ENCODE data around the gene ERC1.

Gene ERC1

DNA sequence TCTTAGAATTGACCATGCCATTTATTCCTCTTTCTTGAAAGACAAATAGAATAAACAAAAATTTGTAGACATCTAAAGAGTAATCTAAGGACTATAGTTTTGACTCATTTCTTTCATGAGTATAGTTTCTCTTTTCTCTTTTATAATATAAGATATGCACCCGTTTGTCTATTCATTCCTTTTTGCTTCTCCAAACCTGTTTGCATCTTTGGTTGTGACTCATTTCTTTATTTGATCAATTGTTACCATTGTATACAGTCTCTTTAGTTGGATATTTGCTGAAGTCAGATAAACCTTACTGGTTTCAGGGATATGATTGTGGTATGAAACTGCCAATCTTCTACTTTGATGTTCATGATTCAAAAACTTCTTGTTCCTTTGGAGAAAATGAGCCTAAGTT lies 334.6 kb downstream of the ERC1 start:
- ChIA-PET POLR2A (interaction anchor here (0.6 kb wide), 1 partner anchor 48 kb away, joined by 3 read pairs; no protein-coding TSS in a partner anchor), CTCF (no interaction called here)
- peaks cover 0 to 6% (median 0%) of the 10 kb centered on the region in 4 experiments for H3K36me3 ChIP-seq (ENCODE audit: control insufficient read depth in 4 of 4, insufficient read depth in 4 of 4, low read length in 3 of 4)
- DNase-seq: no peak
- H3K9me3 ChIP-seq (ENCODE audit: control extremely low read depth in 1 of 5, control insufficient read depth in 4 of 5, insufficient read depth in 2 of 5, low read depth in 1 of 5, low read length in 4 of 5): no peaks in the 10 kb centered on the region
- no peak overlapping the region for H3K27ac ChIP-seq (ENCODE audit: insufficient read depth in 1 of 2, low read depth in 1 of 2, low read length in 2 of 2, poor library complexity in 1 of 2, severe bottlenecking in 2 of 2)
- H3K4me3 ChIP-seq (ENCODE audit: control insufficient read depth in 1 of 7, extremely low read depth in 1 of 7, insufficient read depth in 4 of 7, low read depth in 2 of 7, low read length in 6 of 7): no peak overlapping the region
- H3K4me1 ChIP-seq (ENCODE audit: control extremely low read depth in 1 of 4, control insufficient read depth in 4 of 4, insufficient read depth in 4 of 4, low read length in 3 of 4): peaks cover 0 to 16% (median 10%) of the 10 kb centered on the region in 4 experiments
- H3K27me3 ChIP-seq (replicated peaks in 2 of 5; ENCODE audit: control insufficient read depth in 4 of 5, insufficient read depth in 5 of 5, low read length in 4 of 5): no peaks in the 10 kb centered on the region
- WGBS (ENCODE audit: insufficient coverage): no CpG with 5 or more reads among the region's 1 CpG

DNA sequence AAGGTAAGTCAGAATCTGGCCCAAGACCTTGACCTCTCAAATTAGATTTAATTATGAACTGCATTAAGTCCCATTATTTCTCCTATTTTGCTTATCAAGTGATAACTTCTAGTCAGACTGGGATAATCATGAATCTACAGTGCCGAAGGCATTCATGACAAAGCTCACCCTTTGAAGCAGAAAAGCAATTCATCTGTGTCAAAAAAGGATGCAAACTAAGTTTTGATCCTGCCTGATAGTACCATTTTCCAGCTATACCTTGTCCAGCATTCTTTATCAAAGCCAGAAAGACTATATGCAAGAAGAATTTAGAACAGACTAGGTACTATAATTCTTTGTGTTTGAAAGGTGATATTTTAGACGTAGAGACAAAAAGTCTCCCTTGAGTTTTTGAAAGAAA lies 335.2 kb downstream of the ERC1 start:
- no peak overlapping the region for H3K27ac ChIP-seq (ENCODE audit: insufficient read depth in 1 of 2, low read depth in 1 of 2, low read length in 2 of 2, poor library complexity in 1 of 2, severe bottlenecking in 2 of 2)
- H3K36me3 ChIP-seq (ENCODE audit: control insufficient read depth in 4 of 4, insufficient read depth in 4 of 4, low read length in 3 of 4): peaks cover 0 to 6% (median under 1%) of the 10 kb centered on the region in 4 experiments
- ChIA-PET POLR2A (interaction anchor here (0.6 kb wide), 1 partner anchor 47 kb away, joined by 3 read pairs; no protein-coding TSS in a partner anchor), CTCF (no interaction called here)
- peaks cover 0 to 16% (median 10%) of the 10 kb centered on the region in 4 experiments for H3K4me1 ChIP-seq (ENCODE audit: control extremely low read depth in 1 of 4, control insufficient read depth in 4 of 4, insufficient read depth in 4 of 4, low read length in 3 of 4)
- no peak overlapping the region for H3K4me3 ChIP-seq (ENCODE audit: control insufficient read depth in 1 of 7, extremely low read depth in 1 of 7, insufficient read depth in 4 of 7, low read depth in 2 of 7, low read length in 6 of 7)
- no peak for DNase-seq
- H3K27me3 ChIP-seq (replicated peaks in 2 of 5; ENCODE audit: control insufficient read depth in 4 of 5, insufficient read depth in 5 of 5, low read length in 4 of 5): no peaks in the 10 kb centered on the region
- no CpG with 5 or more reads among the region's 2 CpGs for WGBS (ENCODE audit: insufficient coverage)
- no peaks in the 10 kb centered on the region for H3K9me3 ChIP-seq (ENCODE audit: control extremely low read depth in 1 of 5, control insufficient read depth in 4 of 5, insufficient read depth in 2 of 5, low read depth in 1 of 5, low read length in 4 of 5)

DNA sequence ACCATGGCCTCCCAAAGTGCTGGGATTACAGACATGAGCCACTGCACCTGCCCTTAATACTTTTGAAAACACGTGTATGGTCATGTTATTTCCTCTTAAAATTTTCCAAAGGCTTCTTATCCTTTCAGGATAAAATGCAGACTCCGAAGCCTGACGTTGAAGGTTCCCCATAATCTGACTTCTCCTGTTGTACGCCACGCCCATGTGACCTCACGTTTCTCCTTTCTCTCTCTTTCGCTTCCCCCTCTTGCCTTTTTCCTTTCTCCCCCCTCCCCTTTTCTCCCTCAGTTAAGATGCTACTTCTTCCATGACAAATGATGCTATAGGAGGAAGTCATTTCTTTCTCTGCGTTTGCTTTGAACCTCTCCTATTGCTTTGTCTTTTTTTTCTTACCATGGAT lies 337.4 kb downstream of the ERC1 start:
- H3K4me1 ChIP-seq (ENCODE audit: control extremely low read depth in 1 of 4, control insufficient read depth in 4 of 4, insufficient read depth in 4 of 4, low read length in 3 of 4): peaks cover 0 to 16% (median 10%) of the 10 kb centered on the region in 4 experiments
- H3K27me3 ChIP-seq (replicated peaks in 2 of 5; ENCODE audit: control insufficient read depth in 4 of 5, insufficient read depth in 5 of 5, low read length in 4 of 5): no peaks in the 10 kb centered on the region
- peaks cover 0 to 5% (median 0%) of the 10 kb centered on the region in 5 experiments for H3K9me3 ChIP-seq (ENCODE audit: control extremely low read depth in 1 of 5, control insufficient read depth in 4 of 5, insufficient read depth in 2 of 5, low read depth in 1 of 5, low read length in 4 of 5)
- DNase-seq: no peak
- no peak overlapping the region for H3K4me3 ChIP-seq (ENCODE audit: control insufficient read depth in 1 of 7, extremely low read depth in 1 of 7, insufficient read depth in 4 of 7, low read depth in 2 of 7, low read length in 6 of 7)
- peaks cover 2 to 8% (median 3%) of the 10 kb centered on the region in 4 experiments for H3K36me3 ChIP-seq (ENCODE audit: control insufficient read depth in 4 of 4, insufficient read depth in 4 of 4, low read length in 3 of 4)
- no peak overlapping the region for H3K27ac ChIP-seq (ENCODE audit: insufficient read depth in 1 of 2, low read depth in 1 of 2, low read length in 2 of 2, poor library complexity in 1 of 2, severe bottlenecking in 2 of 2)
- 100% methylated on average over 6 of the region's 8 CpGs for WGBS (ENCODE audit: insufficient coverage)
- ChIA-PET CTCF (no interaction called here), POLR2A (interaction anchor here (0.6 kb wide), 1 partner anchor 115 kb away, joined by 4 read pairs; no protein-coding TSS in a partner anchor)

DNA sequence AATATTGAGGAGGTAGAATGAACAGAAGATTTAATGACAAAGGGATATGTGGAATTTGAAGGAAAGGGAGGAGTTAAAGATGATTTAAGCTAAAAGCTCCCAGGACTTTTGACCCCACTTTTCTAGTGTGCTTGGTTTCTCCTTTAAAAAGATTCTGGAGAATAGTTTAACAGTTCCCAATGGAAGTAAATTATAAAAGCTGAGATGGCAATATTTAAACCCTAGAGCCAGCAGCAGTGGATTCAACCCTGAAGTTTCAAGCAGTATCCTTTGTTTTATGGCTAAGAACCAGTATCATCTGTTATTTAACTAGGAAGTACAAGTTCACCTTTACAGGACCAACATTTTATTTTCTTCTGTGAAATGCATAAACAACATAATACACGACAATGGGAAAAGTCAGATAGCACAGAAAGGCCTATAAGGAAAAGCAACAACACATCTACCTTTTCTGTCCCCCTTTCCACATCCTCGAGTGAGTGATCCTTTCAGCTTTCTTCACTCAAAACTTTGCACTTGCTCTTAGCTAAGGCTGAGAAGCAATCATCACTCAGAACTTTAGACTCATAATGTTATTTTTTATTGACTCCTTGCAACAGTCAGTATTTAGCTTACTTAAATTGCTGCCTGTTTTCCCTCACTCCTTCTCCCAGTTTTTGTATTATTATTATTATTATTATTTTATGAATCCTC lies 338.9 kb downstream of the ERC1 start:
- H3K4me3 ChIP-seq (ENCODE audit: control insufficient read depth in 1 of 7, extremely low read depth in 1 of 7, insufficient read depth in 4 of 7, low read depth in 2 of 7, low read length in 6 of 7): no peak overlapping the region
- POLR2A ChIA-PET: no interaction called here

DNA sequence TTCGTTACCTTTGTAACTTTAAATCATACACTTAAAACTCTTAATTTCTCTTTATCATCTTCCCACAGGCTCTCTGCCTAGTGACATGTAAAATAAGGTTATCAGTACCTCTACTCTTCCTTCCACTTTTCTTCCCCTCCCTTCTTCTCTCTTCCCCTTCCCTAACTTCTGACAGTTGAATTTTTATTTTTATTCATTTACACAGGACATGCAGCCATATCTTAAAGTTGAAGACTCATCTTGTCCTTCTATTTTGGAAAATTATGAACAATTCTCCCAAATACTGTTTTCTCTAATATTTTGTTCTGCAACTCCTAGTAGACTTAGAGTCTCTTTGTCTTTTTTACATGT lies 339.4 kb downstream of the ERC1 start:
- WGBS (ENCODE audit: insufficient coverage): no CpG with 5 or more reads among the region's 1 CpG
- ChIA-PET POLR2A (no interaction called here), CTCF (no interaction called here)
- peaks cover 2 to 14% (median 6%) of the 10 kb centered on the region in 4 experiments for H3K36me3 ChIP-seq (ENCODE audit: control insufficient read depth in 4 of 4, insufficient read depth in 4 of 4, low read length in 3 of 4)
- H3K27ac ChIP-seq (ENCODE audit: insufficient read depth in 1 of 2, low read depth in 1 of 2, low read length in 2 of 2, poor library complexity in 1 of 2, severe bottlenecking in 2 of 2): no peak overlapping the region
- no peaks in the 10 kb centered on the region for H3K27me3 ChIP-seq (replicated peaks in 2 of 5; ENCODE audit: control insufficient read depth in 4 of 5, insufficient read depth in 5 of 5, low read length in 4 of 5)
- H3K4me1 ChIP-seq (ENCODE audit: control extremely low read depth in 1 of 4, control insufficient read depth in 4 of 4, insufficient read depth in 4 of 4, low read length in 3 of 4): peaks cover 0 to 2% (median 0%) of the 10 kb centered on the region in 4 experiments
- no peak for DNase-seq
- no peak overlapping the region for H3K4me3 ChIP-seq (ENCODE audit: control insufficient read depth in 1 of 7, extremely low read depth in 1 of 7, insufficient read depth in 4 of 7, low read depth in 2 of 7, low read length in 6 of 7)
- peaks cover 0 to 8% (median 0%) of the 10 kb centered on the region in 5 experiments for H3K9me3 ChIP-seq (ENCODE audit: control extremely low read depth in 1 of 5, control insufficient read depth in 4 of 5, insufficient read depth in 2 of 5, low read depth in 1 of 5, low read length in 4 of 5)

More for the DNA sequence above, 338.9 kb downstream of the ERC1 start:
- peaks cover 2 to 14% (median 6%) of the 10 kb centered on the region in 4 experiments for H3K36me3 ChIP-seq (ENCODE audit: control insufficient read depth in 4 of 4, insufficient read depth in 4 of 4, low read length in 3 of 4)
- peaks cover 0 to 7% (median 4%) of the 10 kb centered on the region in 4 experiments for H3K4me1 ChIP-seq (ENCODE audit: control extremely low read depth in 1 of 4, control insufficient read depth in 4 of 4, insufficient read depth in 4 of 4, low read length in 3 of 4)
- H3K27ac ChIP-seq (ENCODE audit: insufficient read depth in 1 of 2, low read depth in 1 of 2, low read length in 2 of 2, poor library complexity in 1 of 2, severe bottlenecking in 2 of 2): no peak overlapping the region
- H3K9me3 ChIP-seq (ENCODE audit: control extremely low read depth in 1 of 5, control insufficient read depth in 4 of 5, insufficient read depth in 2 of 5, low read depth in 1 of 5, low read length in 4 of 5): peaks cover 0 to 6% (median 0%) of the 10 kb centered on the region in 5 experiments
- 100% methylated on average over 2 of the region's 2 CpGs for WGBS (ENCODE audit: insufficient coverage)
- no peak for DNase-seq
- CTCF ChIA-PET: no interaction called here
- no peaks in the 10 kb centered on the region for H3K27me3 ChIP-seq (replicated peaks in 2 of 5; ENCODE audit: control insufficient read depth in 4 of 5, insufficient read depth in 5 of 5, low read length in 4 of 5)

DNA sequence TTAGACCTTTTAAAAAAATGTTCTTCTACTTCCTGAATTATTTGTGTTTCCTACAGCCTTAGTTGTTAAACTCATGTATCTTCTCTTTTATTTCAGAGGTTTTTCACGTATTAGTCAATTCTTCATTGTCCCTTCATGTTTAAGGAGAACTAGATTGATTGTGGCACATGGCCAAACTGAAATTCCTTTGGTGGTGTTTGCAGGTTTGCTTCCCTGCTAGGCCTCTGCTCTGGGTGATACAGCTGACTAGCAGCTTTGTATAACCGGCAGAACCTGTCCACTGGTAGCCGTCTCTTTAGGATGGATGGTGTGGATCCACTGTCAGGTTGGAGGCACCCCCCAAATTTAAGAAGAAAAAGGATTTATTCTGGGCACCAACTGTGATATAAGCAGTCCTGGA lies 341.3 kb downstream of the ERC1 start:
- H3K4me3 ChIP-seq (ENCODE audit: control insufficient read depth in 1 of 7, extremely low read depth in 1 of 7, insufficient read depth in 4 of 7, low read depth in 2 of 7, low read length in 6 of 7): no peak overlapping the region

DNA sequence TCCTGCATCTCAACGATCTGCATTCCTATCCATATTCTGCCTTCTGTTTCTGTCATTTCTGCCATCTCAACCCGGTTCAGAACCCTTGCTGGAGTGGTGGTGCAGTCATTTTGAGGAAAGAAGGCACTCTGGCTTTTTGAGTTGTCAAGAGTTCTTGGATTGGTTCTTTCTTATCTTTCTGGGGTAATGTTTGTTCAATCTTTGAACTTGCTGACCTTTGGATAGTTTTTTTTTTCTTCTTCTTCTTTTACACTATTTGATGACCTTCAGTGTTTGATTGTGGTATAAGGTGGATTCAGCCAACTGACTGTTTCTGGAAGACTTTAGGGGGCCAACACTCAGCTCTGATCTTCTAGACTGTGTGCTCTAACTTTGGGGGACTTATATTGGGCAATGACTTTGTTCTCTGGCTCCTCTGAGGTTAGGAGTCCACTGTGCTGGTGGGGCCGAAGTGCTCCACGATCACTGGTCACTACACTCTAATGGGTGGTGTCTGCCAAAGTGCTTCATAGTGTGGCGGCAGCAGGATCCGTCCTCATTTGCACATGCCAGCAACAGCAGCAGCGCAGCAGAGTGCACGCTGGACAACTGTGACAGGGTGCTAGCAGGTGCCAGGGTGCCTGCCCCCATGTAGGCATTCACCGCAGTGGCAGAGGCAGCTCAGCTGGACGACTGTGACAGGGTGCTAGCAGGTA lies 347.6 kb downstream of the ERC1 start:
- WGBS (ENCODE audit: insufficient coverage): 100% methylated on average over 9 of the region's 10 CpGs

More for the DNA sequence above, 341.3 kb downstream of the ERC1 start:
- Histone ChIP-seq H3K9me3 (ENCODE audit: control extremely low read depth in 1 of 5, control insufficient read depth in 4 of 5, insufficient read depth in 2 of 5, low read depth in 1 of 5, low read length in 4 of 5) (peaks cover 0 to 8% (median 0%) of the 10 kb centered on the region in 5 experiments), H3K4me1 (ENCODE audit: control extremely low read depth in 1 of 4, control insufficient read depth in 4 of 4, insufficient read depth in 4 of 4, low read length in 3 of 4) (no peaks in the 10 kb centered on the region), H3K27ac (ENCODE audit: insufficient read depth in 1 of 2, low read depth in 1 of 2, low read length in 2 of 2, poor library complexity in 1 of 2, severe bottlenecking in 2 of 2) (no peak overlapping the region), H3K36me3 (ENCODE audit: control insufficient read depth in 4 of 4, insufficient read depth in 4 of 4, low read length in 3 of 4) (peaks cover 2 to 14% (median 4%) of the 10 kb centered on the region in 4 experiments), H3K27me3 (replicated peaks in 2 of 5; ENCODE audit: control insufficient read depth in 4 of 5, insufficient read depth in 5 of 5, low read length in 4 of 5) (no peaks in the 10 kb centered on the region)
- ChIA-PET CTCF (interaction anchor here (0.7 kb wide), 1 partner anchor 11 kb away, joined by 3 read pairs; no protein-coding TSS in a partner anchor), POLR2A (no interaction called here)
- DNase-seq: no peak
- WGBS (ENCODE audit: insufficient coverage): 94% methylated on average over 3 of the region's 3 CpGs

More for the DNA sequence above, 347.6 kb downstream of the ERC1 start:
- H3K36me3 ChIP-seq (ENCODE audit: control insufficient read depth in 4 of 4, insufficient read depth in 4 of 4, low read length in 3 of 4): peaks cover 0 to 8% (median 0%) of the 10 kb centered on the region in 4 experiments
- H3K9me3 ChIP-seq (ENCODE audit: control extremely low read depth in 1 of 5, control insufficient read depth in 4 of 5, insufficient read depth in 2 of 5, low read depth in 1 of 5, low read length in 4 of 5): peaks cover 0 to 4% (median 0%) of the 10 kb centered on the region in 5 experiments
- no peak for DNase-seq
- ChIA-PET CTCF (no interaction called here), POLR2A (no interaction called here)
- no peaks in the 10 kb centered on the region for H3K27me3 ChIP-seq (replicated peaks in 2 of 5; ENCODE audit: control insufficient read depth in 4 of 5, insufficient read depth in 5 of 5, low read length in 4 of 5)
- no peak overlapping the region for H3K27ac ChIP-seq (ENCODE audit: insufficient read depth in 1 of 2, low read depth in 1 of 2, low read length in 2 of 2, poor library complexity in 1 of 2, severe bottlenecking in 2 of 2)
- no peak overlapping the region for H3K4me3 ChIP-seq (ENCODE audit: control insufficient read depth in 1 of 7, extremely low read depth in 1 of 7, insufficient read depth in 4 of 7, low read depth in 2 of 7, low read length in 6 of 7)
- no peaks in the 10 kb centered on the region for H3K4me1 ChIP-seq (ENCODE audit: control extremely low read depth in 1 of 4, control insufficient read depth in 4 of 4, insufficient read depth in 4 of 4, low read length in 3 of 4)

Measured in common myeloid progenitor, CD34-positive (primary cell).